GM21786 (cell line): ENCODE measurements around the gene LARP4.
"Not testable (repeated sequence)": the region's sequence is repeated elsewhere in the genome, so short reads cannot be mapped to it uniquely, and the experiment has no call there.

Source experiments
- ATAC-seq: cut with Tn5 transposase; IDR thresholded peaks from one replicate; pipeline ENCODE4 v1.9.1; 2021; ENCODE audit not compliant: unreplicated experiment

Gene LARP4

DNA sequence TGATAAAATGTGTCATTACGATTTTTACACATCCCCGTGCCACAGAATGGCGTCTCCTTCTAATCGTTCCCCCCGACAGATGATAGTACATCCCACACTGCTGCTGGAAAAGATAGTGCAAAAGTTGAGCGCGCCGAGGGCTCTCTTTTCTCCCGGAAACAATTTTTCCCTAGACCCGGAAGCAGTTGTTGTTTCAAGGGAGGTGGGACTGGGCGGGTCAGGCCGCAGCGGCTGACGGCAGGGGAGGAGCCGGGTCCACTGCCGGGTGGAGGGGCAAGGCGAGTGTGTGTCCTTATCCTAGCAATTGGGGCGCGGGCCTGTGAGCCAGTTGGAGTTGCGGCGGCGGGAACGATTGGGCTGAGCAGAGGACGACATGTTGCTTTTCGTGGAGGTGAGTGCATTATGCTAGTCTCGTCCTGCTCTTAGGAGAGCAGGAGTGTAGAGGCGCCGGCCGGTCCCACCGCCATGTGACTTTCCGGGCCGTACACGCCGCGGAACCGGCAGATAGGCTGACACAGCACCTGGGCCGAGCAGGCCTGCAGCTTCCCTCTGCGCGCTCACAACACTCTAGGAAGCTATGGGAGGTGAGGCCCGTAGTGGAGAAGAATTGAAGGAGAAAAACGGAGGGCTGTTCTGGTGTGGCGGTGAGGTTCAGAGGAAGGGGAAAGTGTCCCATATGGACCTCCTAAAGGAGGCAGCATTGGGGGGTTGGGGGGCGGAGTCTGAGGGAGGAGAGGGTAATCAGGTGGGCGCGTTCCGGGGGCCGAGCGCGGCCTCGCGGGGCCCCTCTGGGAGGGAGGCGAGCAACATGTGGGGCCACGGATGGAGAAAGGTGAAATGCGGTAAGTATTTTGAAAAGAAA, at the start of gene LARP4:
LARP4 (plus strand) TSS at position 248 of the 862 bp plus-strand sequence; CDS start at position 374, 126 bp downstream.
- peak; percentile 89 for ATAC-seq

- ATAC-seq: no peak
Measured at GRCh38 chr12:50351120-50352043, 49.3 kb upstream of the LARP4 start.

DNA sequence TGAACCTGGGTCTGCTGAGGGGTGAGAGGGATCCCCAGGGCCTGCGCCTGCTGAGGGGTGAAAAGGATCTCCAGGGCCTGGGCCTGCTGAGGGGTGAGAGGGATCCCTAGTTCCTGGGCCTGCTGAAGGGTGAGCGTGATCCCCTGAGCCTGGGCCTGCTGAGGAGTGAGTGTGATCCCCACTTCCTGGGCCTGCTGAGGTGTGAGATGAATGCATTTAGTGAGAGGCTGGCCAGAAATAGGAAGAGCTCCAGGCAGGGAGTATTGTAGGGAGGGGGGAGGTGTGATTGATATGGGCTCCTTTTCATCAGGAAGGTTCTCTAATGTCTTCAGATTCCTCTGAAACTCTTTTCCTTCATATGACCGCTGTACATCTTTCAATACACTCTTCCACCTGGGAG, 47.3 kb upstream of the LARP4 start:
- no peak for ATAC-seq

GRCh38 chr12:50353869-50354593, 46.7 kb upstream of the LARP4 start:
- no peak for ATAC-seq

- ATAC-seq: no peak
Measured at GRCh38 chr12:50354908-50355307, 45.8 kb upstream of the LARP4 start.

- ATAC-seq: no peak
Measured at GRCh38 chr12:50355365-50355764, 45.3 kb upstream of the LARP4 start.

GRCh38 chr12:50362671-50363070, 38.0 kb upstream of the LARP4 start:
- no peak for ATAC-seq

DNA sequence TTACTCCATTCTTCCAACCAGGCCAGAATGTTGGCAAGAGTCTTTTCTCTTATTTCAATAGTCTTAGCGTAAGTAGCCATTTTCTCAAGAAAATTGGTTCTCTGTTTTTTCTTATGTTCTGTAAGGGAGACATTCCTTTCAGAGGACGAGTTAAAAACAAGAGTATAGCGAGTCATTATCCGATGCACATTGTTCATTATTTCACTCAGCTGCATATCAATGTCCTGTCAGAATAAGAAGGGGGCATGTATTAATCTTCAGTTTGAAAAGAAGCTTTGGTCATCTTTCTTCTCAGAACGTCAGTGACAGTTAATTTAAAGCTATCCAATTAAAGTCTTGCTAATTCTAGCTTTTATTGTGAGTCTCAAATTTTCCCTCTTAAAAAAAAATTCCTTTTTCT, 37.5 kb upstream of the LARP4 start:
- ATAC-seq: no peak

DNA sequence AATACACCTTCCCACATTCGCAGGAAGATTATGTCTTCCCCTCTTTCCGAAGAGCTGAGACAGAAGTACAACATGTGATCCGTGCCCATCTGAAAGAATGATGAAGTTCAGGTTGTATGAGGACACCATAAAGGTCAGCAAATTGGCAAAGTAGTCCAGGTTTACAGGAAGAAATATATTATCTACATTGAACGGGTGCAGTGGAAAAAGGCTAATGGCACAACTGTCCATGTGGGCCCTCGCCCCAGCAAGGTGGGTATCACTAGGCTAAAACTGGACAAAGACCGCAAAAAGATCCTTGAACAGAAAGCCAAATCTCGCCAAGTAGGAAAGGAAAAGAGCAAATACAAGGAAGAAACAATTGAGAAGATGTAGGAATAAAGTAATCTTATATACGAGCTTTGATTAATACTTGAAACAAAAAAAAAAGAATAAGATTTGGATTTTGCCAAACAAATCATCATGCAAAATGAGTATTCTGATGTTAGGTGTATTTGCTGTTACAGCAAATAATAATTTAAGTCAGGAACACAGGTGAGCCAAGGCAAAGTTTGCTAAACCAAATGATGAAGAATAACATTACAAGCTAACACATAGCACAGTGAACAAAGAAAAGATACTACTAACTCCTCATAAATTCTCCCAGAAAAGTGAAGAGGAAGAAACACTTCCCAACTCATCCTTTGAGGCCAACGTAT, 34.8 kb upstream of the LARP4 start:
- ATAC-seq: no peak

GRCh38 chr12:50370672-50371071, 30.0 kb upstream of the LARP4 start:
- not testable (repeated sequence) for ATAC-seq

GRCh38 chr12:50375802-50376201, 24.9 kb upstream of the LARP4 start:
- no peak for ATAC-seq

DNA sequence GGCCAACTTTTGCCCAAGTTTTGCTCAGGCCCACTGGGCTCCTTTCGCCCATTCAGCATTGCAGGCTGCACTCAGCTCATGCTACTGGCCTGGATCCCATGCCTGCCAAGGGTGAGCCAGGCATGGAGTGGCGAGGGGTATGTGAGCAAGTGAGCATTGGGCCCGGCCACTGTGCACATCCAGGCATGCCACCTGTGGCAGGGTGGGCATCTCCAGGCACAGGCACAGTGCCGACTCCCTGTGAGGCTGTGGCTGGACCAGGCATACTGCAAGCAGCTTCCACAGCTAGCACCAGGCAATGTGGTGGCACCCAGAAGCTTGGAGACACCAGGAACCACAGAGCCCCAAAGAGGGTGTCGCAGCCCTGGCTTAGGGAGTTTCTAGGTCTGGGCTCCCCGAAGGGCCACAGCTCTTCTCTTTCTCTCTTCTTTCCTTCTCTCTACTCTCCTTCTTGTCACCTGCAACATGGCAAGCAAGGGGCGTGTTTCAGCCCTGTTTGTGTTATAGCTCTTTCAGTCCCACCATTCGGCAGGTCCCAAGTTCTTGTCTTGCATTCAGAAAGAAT, 19.8 kb upstream of the LARP4 start:
- ATAC-seq: no peak

DNA sequence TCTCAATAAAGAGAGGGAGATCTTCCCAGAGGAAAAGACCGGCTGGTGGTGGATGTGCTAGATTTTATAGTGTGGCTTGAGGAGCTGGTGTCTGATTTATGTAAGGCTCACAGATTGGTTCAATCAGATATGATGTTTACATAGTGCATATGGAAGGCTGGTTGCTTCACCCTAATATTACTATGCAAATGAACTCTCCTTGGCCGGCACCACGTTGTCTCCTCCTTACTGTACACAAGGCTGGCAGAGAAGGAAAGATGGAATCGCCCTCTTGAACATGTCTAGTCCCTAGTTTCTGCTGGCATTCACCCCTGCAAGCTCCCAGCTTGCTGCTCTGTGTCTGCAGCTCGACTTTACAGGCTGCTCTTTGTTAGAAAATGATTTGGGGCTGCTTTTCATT, 13.2 kb upstream of the LARP4 start:
- ATAC-seq: no peak

- no peak for ATAC-seq
Measured at GRCh38 chr12:50387972-50388478, 12.7 kb upstream of the LARP4 start.

DNA sequence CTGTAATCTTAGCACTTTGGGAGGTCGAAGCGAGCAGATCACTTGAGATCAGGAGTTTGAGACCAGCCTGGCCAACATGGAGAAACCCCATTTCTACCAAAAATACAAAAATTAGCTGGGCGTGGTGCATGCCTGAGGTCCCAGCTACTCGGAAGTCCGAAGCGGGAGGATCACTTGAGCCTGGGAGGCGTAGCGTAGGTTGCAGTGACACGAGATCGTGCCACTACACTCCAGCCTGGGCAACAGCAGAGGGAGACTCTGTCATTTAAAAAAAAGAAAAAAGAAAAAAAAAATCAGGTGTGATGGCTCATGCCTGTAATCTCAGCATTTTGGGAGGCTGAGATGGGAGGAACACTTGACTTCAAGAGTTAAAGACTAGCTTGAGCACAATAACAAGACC, 11.9 kb upstream of the LARP4 start:
- not testable (repeated sequence) for ATAC-seq

- ATAC-seq: no peak
Measured at GRCh38 chr12:50390316-50390741, 10.4 kb upstream of the LARP4 start.

- no peak for ATAC-seq
Measured at GRCh38 chr12:50394469-50395029, 6.1 kb upstream of the LARP4 start.

- ATAC-seq: no peak
Measured at GRCh38 chr12:50397117-50397650, 3.5 kb upstream of the LARP4 start.

DNA sequence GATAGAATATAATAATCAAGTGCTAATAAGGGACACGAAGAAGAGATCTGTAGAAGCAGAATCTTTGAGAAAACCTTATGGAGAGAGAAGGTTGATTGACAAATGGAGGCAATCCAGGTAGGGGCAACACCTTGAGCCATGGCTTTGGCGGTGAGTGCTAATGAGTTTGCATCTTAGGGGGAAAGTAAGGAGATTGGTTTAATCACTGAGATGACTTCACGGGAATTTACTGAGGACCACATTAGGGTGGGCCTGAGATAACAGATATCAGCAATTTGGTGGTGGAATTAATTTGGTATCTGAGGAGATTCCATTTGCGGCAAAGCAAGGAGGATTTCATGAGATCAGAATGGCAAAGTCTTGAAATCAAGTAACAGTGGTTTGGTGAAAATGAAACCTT, 1.8 kb upstream of the LARP4 start:
- no peak for ATAC-seq
